NCI-H2081 (cell line): ENCODE results near the gene SLC16A5.
"Not testable (repeated sequence)": the region's sequence is repeated elsewhere in the genome, so short reads cannot be mapped to it uniquely, and the experiment has no call there.

Source experiments
- DNase-seq, 2 experiments: peaks; one replicate each; lab custom pipeline; 2025; lab: John Stamatoyannopoulos, UW

The SLC16A5 gene

DNA sequence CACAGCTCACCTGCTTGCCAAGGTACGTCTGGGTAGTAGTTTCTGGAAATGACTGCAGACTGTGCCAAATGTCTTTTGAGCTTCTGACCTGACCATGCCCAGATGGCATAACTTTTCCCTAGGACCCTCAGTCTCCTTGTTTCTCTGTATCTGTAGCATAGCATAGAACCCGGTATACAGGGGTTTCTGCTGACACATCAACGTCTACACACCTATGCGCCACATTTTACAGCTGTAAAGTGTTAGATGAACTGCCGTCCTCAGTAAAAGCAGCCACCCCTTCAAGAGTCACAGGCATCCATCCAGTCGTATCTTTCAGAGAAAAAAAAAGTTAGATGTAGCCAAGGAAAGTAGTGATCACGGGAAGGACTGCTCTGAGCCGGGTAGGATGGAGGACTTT, 23.3 kb upstream of the SLC16A5 start:
- no peak for DNase-seq

DNA sequence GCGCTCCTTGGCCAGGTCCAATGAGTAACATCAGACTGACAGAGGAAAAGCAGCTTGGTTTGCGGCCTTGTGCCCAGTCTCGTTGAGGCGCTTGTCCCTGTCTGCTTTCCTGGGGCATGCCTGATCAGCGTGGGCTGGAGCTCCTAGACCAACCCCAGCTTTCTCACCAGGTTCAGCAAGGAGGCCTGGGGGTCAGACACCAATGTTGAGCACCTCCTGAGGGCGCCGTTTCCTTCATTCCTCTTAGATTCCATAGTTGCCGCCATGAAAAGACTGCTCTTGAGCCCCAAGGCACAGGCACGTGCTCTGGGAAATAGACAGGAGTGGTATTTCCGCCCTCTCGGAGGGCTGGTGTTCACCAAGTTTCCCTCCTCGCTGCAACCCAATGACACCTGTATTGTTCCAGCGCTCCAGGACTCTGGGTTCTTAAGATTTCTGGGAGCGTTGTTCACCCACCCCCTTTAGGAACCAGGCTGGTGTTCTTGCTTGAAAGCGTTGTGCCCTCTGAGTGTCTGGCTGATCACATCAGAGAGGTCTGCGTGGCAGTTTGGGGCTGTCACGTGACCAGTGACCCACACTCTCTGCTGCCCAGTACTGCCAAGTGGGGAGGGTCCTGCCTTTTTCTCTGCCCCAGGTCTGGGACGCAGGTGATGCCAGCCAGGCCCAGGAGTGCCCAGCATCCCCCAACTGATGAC, 22.7 kb upstream of the SLC16A5 start:
- DNase-seq: no peak

DNA sequence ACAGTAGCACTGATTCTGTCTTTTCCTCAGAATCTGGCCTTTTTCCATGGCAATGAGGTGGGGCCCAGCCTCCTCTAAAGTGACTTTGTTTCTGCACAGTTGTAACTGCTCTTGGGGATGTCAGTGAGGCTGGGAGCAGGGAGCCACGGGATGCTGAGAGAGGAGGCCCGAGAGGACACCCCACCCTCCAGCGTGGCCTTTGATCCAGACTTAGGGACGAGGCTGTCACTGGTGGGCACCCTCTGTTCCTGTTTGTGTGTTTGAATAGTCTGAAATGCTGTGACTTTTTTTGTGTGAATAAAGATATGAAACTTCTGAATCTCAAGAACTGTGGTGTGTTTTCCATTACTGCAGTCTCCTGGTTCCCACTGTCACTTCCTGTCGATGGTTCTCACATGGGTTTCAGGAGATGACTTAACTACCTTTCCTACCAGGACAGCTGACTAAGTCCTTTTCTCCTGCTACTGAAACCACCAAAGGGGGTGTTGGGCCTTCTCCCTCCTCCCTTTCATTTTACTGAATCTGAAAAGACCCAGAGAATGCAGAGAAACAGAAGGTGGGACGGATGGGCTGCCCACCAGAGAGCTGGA, 22.1 kb upstream of the SLC16A5 start:
- no peak for DNase-seq

DNA sequence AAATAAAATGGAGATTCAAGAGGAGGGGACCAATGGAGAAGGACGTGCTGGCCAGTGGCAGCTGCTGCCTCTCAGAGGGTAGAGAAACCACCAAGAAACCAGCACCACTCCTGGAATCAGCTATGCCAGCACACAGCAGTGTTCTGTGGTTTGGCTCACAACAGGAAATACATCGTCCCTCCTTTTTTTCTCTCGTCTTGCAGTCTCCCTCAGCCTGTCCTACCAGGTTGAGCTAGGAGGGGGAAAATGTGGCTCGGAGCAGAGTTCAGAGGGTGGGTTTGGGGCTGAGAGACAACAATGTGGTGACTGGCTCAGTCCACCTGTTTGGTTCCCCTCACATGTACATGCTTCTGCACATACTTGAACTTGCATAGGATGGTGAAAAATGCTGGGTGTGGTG, 19.9 kb upstream of the SLC16A5 start:
- DNase-seq: no peak

DNA sequence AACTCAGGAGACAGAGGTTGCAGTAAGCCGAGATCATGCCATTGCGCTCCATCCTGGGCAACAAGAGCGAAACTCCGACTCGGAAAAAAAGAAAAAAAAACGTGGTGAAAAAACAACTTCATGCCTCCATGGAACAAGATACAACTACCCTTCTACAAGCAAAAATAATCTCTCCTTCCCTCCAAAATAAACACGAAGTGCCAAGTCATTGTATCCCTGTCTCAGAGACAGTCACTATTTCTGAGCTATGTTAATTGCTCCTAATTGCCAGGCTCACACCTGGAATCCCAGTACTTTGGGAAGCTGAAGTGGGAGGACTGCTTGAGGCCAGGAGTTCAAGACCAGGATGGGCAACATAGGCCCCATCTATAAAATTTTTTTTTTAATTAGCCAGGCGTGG, 19.0 kb upstream of the SLC16A5 start:
- DNase-seq: no peak

DNA sequence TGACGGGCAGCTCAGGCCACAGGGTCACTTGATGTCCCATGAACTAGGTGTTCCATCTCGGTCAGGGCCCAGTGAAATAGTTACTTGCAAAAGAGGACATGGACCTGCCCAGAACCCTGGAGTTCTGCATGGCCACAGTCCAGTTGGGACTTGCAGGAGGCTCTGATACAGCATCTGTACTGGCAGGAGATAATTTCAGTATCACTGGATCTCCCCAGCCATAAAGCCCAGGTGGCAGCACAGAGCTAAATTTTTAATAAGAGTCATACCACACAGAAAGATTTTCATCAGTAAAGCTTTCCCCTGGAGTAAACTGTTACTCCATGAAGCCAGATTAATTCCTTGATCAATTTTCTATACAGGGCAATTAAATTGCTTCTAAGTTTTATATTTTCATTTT, 18.0 kb upstream of the SLC16A5 start:
- no peak for DNase-seq

DNA sequence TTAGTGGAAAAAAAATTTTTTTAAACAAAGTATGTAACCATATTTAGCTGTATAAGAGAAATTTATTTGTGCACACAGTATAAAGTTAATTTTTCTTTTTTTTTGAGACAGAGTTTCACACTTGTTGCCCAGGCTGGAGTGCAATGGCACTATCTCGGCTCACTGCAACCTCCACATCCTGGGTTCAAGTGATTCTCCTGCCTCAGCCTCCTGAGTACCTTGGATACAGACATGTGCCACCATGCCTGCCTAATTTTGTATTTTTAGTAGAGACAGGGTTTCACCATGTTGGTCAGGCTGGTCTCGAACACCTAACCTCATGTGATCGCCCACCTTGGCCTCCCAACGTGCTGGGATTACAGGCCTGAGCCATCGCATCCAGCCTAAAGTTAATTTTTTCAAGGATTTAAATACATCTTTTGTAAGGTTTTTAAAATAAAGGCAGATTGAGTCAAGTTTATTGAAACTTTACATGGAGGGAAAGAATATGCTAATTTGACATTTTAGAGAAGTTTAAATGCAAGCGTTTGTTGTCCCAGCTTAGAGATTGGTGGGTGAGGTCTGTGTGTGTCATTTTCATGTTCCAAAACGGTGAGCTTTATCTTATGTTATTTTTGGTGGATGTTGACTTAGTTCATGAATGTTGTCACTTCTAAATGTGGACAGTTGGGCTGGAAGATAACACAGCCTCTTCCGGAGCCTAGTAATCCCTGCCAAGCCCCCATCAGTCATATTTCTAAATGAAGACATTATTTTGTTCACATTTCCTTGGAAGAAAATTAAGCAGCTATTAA, 16.1 kb upstream of the SLC16A5 start:
- not testable (repeated sequence) for DNase-seq

DNA sequence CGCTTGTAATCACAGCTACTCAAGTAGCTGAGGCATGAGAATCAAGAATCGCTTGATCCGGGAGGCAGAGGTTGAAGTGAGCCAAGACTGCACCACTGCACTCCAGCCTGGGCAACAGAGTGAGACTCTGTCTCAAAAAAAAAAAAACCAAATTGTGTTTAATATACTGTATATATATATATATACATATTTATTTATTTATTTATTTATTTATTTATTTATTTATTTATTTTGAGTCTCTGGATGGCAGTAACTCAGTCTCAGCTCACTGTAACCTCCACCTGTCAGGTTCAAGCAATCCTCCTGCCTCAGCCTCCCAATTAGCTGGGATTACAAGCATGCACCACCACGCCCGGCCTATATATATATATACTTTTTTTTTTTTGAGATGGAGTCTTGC, 14.8 kb upstream of the SLC16A5 start:
- DNase-seq: not testable (repeated sequence)

DNA sequence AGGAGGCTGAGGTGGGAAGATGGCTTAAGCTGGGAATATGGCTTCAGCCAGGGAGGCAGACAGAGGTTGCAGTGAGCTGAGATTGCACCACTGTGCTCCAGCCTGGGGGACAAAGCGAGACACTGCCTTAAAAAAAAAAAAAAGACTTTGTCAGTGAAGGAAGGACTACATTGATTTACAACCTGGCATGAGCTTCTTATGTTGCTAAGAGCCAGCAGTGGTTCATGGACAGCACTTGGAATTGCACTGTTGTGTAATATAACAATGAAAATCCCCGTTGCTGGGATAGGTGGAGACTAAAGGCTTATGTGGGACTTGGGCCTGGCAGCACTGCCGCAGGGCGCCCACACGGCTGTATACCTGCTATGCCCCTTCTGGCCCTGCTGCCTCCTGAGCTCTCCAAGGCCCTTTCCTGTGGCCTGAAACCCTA, 14.1 kb upstream of the SLC16A5 start:
- DNase-seq: no peak

DNA sequence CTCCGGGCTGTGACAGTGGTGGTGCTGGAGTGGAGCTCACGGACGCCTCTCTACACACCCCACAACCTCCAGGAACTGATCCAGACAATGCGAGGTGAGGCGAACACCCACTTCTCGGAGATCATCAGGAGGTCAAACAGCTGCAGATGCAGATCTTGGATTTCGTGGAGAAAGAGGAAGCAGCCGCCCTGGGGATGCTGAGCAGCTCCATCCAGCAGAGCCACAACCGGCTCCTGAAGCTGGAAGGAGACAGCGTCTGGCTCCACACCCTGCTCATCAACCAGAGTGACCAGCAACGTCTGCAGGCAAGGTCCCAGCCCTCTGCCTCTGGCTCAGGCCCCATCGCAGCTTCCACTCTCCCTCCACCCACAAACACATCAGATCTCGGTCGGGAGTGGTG, 13.2 kb upstream of the SLC16A5 start:
- DNase-seq: no peak

DNA sequence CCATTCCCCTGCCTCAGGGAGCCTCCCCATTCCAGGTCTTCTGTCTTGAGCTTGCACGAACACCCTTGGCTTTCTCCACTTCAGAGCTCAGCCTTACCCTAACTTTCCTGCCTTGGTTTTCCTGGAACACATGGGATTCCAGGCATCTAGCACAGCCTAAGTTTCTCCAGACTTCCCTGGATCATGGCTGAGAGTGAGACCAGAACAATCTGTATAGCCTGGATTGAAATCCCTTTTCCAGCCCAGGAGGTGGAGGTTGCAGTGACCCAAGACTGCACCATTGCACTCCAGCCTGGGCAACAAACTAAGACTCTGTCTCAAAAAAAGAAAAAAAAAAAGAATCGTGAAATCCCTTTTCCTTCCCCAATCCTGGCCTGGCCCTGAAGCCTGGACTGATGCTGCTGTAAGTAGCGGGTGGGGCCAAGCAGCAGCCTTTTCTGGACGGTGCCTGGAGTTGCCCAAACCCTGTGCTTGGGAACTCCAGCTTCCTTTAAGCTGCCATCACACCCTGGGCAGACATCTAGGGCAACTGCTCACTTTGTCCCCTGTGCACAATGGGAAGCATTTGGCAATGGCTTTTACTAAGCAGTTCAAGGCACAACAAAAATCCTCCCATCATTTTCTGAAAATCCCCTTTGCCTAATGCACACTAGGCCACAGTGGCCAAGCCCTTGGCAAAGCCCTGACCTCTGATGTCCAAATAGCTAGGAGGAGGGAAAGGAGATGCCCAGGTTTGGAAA, 12.0 kb upstream of the SLC16A5 start:
- DNase-seq: no peak

DNA sequence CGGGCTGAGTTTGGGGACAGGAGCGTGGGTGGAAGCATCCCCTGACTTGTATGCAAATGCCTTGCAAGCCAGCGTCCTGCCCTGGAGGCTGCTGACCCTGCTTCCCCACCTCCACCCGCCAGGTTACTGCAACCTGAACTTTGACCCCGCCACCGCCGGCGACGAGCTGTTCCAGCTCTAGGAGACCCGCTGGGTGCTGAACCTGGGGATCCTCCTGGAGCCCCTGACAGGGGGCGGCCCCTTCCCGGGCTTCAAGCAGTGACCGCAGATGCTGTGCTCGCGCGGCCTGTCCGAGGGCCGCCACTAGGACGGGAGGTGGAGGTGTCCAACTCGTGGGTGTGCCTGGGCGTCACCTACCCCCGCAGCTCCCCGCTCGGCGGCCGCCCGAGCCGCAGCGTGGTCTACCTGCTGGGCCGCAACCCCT, 10.7 kb upstream of the SLC16A5 start:
- no peak for DNase-seq

DNA sequence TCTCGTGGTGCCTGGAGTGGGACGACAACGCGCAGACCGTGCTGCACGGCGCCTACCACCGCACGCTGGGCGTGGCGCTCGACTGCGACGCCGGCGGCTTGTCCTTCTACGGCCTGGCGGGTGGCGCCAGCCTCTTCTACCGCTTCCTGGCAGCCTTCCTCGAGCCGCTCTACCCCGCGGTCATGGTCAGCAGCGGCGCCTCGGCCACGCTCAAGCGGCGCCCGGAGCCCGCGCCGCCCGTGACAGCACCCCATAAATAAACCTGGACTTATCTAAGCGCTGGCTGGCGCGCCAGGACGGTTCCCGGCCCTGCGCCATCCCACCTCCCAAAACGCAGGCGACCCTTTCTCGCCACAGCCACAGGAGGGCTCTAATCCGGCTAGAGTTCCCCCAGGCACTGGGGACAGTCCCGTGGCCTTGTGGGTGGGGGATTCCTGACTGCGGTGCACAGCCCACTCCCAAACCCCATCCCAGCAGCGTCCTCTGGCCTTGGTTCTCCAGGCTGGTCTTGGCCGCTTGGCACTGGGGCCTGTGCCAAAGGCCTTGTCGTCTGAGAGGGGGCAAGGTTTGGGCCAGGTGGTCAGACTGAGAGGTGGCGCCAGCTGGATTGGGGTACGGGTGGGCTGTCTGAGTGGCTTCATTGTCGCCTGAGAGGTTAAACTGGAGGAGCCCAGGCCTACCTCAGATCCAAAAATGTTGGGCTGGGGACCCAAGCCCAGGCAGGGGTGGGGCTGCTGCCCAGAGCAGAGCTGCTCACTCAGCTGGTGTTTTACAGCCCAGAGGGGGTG, 10.1 kb upstream of the SLC16A5 start:
- DNase-seq: no peak

DNA sequence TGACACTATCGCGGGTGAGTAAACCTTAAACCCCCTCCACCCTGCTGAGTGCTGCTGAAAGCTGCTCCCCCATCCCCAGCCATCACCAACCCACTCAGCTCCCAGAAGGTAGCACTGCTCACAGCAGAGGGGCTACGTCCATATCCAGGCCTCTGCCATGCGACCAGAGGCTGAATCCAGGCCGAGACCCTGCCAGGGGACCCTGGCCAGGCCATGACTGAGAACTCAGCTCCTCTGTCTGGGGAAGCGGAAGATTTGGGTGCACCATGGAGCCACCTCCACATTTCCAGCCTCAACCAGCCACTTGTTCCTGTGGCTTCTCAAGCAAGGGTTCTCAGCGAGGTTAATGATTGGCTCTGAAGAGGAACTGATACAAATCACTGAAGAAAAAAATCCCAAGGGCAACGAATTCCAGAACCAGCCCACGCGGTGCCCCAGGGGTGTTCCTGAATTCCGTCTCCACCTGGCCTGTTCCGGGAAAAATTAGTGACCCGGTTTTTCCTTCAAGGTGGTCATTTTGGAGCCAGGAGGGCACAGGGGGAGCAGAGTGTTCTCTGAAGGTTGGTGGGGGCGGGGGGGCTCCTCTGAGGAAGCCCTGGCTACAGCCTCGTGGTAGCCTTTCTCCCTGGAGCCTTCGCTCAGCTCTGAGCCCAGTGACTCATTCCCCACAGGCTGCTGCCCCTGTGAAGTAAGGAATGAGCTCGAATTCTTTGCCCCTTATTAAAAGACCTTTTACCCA, 9.3 kb upstream of the SLC16A5 start:
- DNase-seq: no peak

DNA sequence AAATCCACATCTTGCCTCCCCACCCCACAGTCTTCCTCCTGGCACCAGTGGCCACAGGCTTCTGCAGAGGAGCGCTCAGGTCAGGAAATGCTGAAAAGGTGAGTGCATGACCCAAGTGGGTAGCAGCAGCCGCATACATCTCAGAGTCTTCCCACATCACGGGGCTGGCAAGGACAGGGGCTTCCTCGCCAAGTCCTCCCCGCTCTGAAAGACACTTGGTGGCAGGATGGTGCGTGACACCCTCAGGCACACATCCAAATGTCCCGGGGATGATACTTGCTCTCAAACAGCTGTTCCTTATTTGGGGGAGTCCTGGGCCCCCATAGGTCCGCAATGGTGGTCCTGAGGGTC, 8.8 kb upstream of the SLC16A5 start:
- DNase-seq: no peak

DNA sequence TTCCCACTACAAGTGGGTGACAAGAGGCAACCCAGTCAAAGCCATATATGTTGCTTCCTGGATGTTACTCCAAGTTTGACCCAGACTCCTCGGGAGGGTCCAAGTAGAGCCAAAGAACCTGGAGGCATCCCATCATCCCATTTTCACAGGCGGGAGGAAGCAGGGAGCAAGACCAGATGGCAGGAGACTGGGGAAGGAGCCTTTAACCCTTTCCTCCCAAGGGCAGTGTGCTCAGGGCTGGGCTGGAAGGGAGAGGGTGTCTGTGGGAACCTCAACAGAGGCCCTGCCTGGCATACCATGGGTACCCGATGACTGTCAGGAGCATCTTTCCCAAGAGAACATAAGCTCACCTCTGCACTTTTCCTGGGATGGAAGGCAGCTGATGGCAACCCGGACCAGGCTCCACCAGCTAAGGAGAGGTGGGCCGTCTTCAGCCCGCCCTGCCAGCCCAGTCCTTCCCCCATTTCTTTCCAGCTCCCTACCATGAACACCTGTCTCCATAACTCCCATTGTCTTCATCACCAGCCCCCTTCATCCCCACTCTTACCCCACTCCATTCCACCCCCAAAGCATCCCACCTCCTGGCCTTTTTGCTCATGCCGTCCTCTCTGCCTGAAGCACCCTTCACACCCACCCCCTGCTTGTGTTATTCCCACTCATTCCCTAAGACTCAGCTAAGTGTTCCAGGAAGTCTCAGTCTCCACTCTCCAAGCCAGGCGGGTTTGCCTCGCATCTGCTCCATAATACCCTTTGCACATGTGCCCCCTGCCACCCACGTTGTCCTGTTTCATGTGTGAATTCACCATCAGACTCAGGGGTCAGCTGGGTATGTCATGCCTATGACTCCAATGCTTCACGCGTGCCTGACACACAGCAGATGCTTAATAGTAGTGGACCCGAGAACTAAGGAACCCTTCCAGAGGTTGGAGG, 5.9 kb upstream of the SLC16A5 start:
- DNase-seq: no peak

DNA sequence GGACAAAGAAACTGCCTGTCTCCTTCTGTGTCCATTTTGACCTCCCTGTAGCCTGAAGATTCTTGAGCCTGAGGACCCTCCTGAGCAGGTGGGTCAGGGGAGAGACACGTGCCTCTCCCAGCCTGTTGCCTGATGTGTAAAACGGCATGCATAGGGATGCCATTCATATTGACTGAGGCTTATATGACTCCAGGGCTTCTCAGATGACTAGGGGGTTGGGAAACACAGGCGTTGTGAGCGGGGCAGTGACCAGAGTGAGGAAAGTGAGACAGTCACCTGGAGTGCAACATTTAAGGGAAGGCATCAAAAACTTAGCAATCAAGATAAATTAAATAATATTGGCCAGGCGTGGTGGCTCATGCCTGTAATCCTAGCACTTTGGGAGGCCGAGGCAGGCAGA, 5.1 kb upstream of the SLC16A5 start:
- DNase-seq: no peak

DNA sequence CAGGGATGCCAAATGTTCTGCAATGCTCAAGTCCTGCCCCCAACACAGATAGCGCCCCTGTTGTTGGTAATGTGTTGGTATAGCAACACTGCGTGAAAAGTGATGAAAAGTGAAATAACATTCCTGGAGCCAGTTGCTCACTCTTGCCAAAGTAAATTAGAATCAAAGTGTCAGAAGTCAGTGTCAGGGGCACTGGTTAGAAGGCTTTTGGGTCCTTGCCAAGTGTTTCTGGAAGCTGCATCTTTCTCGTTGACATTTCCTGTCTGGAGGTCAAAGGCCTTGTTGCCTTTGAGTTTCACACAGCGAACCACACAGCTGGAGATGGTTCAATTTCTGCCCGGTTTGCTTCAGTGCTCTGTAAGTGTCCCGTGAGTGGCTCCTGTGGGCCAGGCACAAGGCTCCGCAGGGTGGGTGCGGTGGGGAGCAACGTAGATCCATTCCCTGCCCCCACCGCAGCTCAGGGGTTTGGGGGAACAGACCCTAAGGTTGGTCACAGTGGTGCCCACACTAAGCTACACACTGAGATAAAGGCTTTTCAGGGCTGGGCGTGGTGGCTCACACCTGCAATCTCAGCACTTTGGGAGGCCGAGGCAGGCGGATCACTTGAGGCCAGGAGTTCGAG, 3.6 kb upstream of the SLC16A5 start:
- no peak for DNase-seq

DNA sequence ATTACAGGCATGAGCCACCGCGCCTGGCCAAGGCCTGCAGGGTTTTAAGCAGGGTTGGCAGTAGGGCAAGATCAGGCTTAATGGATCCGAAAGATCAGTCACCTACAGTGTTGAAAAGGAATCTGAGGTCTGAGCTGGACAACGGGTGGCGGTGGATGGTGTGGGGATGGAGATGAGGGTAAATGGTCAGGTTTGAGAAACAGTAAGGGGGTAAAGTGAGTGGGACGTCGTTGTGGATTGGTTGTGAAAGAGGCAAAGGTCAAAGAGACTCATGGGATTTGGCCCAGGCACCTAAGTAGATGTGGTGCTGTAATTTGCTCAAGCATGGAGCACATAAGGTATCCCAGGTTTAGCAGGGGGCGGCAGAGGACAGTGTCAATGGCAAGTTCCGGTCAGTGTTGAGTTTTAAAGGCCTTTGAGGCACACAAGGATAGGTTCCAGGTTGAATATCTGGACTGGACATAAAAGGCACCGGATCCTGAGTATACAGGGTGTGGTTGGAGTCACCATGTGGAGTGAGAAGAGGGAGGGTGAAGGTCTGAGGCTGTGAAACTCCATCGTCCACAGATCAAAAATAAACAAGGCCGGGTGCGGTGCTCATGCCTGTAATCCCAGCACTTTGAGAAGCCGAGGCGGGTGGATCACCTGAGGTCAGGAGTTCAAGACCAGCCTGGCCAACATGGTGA, 1.1 kb upstream of the SLC16A5 start:
- no peak for DNase-seq
